ENCODE data around the gene RPL19. TPM values are rescaled to one million over a fixed set of nuclear protein-coding genes. Genes with fewer than 3 reads are reported as not detected.

RPL19 gene
- total RNA-seq (ENCODE audit: unreplicated experiment) = 877 TPM
- long read RNA-seq, transcript RPL19-201 (6 exons, 737 nt) = major isoform, 1,070 of 1,455 reads
- long read RNA-seq, transcript RPL19-203 (6 exons, 1,051 nt) = minor isoform, 8 of 1,455 reads
- long read RNA-seq, partial matches to known transcripts = 362 of 1,455 reads
- long read RNA-seq, other reads (novel, unspliced or antisense) = 14 of 1,455 reads

- Mint-ChIP-seq H3K9me3 (ENCODE audit: unreplicated experiment) (peaks cover 11% of the 10 kb centered on the region), H3K4me3 (ENCODE audit: unreplicated experiment) (peak within 1 kb of the TSS; percentile 92), H3K36me3 (ENCODE audit: unreplicated experiment) (no peaks in the 10 kb centered on the region), H3K27me3 (ENCODE audit: unreplicated experiment) (peaks cover 8% of the 10 kb centered on the region), H3K27ac (ENCODE audit: unreplicated experiment) (peak within 1 kb of the TSS; percentile 99), H3K4me1 (ENCODE audit: low read depth, unreplicated experiment) (peaks cover 13% of the 10 kb centered on the region)
- peak; percentile 78 for DNase-seq
- no peak for TF ChIP-seq CTCF (IDR thresholded peaks at IDR 0.05; ENCODE audit: partially characterized antibody, unreplicated experiment)
Observed at GRCh38 chr17:39200070-39200879, at the start of gene RPL19. TSS of gene RPL19 (plus strand) at chr17:39200283. CDS start at chr17:39200345, 62 bp downstream.

- H3K27ac Mint-ChIP-seq (ENCODE audit: unreplicated experiment) = no peak overlapping the region
- no peak for DNase-seq
- no peak for TF ChIP-seq CTCF (IDR thresholded peaks at IDR 0.05; ENCODE audit: partially characterized antibody, unreplicated experiment)
- peaks cover 4% of the 10 kb centered on the region for H3K36me3 Mint-ChIP-seq (ENCODE audit: unreplicated experiment)
- H3K9me3 Mint-ChIP-seq (ENCODE audit: unreplicated experiment) = peaks cover 22% of the 10 kb centered on the region
- H3K27me3 Mint-ChIP-seq (ENCODE audit: unreplicated experiment) = peaks cover 34% of the 10 kb centered on the region
- peak overlapping the region; percentile 68 for H3K4me3 Mint-ChIP-seq (ENCODE audit: unreplicated experiment)
- H3K4me1 Mint-ChIP-seq (ENCODE audit: low read depth, unreplicated experiment) = peaks cover 5% of the 10 kb centered on the region
Observed at GRCh38 chr17:39150795-39151149, 49.3 kb upstream of the RPL19 start.

- Mint-ChIP-seq H3K27me3 (ENCODE audit: unreplicated experiment) (peaks cover 34% of the 10 kb centered on the region), H3K4me1 (ENCODE audit: low read depth, unreplicated experiment) (peaks cover 5% of the 10 kb centered on the region), H3K36me3 (ENCODE audit: unreplicated experiment) (peaks cover 4% of the 10 kb centered on the region), H3K4me3 (ENCODE audit: unreplicated experiment) (peak within 1 kb of the TSS; percentile 99), H3K27ac (ENCODE audit: unreplicated experiment) (no peak within 1 kb of the TSS), H3K9me3 (ENCODE audit: unreplicated experiment) (peaks cover 22% of the 10 kb centered on the region)
- no peak for TF ChIP-seq CTCF (IDR thresholded peaks at IDR 0.05; ENCODE audit: partially characterized antibody, unreplicated experiment)
- no peak for DNase-seq
Observed at GRCh38 chr17:39151150-39151942, 48.7 kb upstream of the RPL19 start, which contains the start of gene PLXDC1. TSS of gene PLXDC1 (minus strand) at chr17:39151637. CDS start at chr17:39151437, 200 bp downstream.

- no peak for DNase-seq
- Mint-ChIP-seq H3K27me3 (ENCODE audit: unreplicated experiment) (peaks cover 34% of the 10 kb centered on the region), H3K4me3 (ENCODE audit: unreplicated experiment) (peak overlapping the region; percentile 99), H3K27ac (ENCODE audit: unreplicated experiment) (no peak overlapping the region), H3K4me1 (ENCODE audit: low read depth, unreplicated experiment) (peaks cover 5% of the 10 kb centered on the region), H3K9me3 (ENCODE audit: unreplicated experiment) (peaks cover 22% of the 10 kb centered on the region), H3K36me3 (ENCODE audit: unreplicated experiment) (peaks cover 4% of the 10 kb centered on the region)
- TF ChIP-seq CTCF (IDR thresholded peaks at IDR 0.05; ENCODE audit: partially characterized antibody, unreplicated experiment) = no peak
Observed at GRCh38 chr17:39151943-39152818, 47.9 kb upstream of the RPL19 start.
